Hepatocyte (in vitro differentiated cells): Measurements from ENCODE around the gene RELA. TPM values are rescaled to one million over a fixed set of nuclear protein-coding genes. Genes with fewer than 3 reads are reported as not detected.

Source experiments
- DNase-seq: peaks from one replicate; pipeline ENCODE4 v3.0.0-alpha.2; 2016; ENCODE audit warnings: low spot score
- H2AFZ ChIP-seq: fragments of 200-600 bp; sonication (generic); 2 replicates; pipeline ENCODE4 v1.6.0; 2016; ENCODE audit warnings: antibody characterized with exemption, mild to moderate bottlenecking
- H3K27ac ChIP-seq: fragments of 200-600 bp; sonication (generic); 2 replicates; pipeline ENCODE4 v1.5.1; 2016; ENCODE audit warnings: mild to moderate bottlenecking
- H3K27me3 ChIP-seq: fragments of 200-600 bp; sonication (generic); 2 replicates; pipeline ENCODE4 v1.6.1; 2016
- H3K36me3 ChIP-seq: fragments of 200-600 bp; sonication (generic); replicated peaks from 2 replicates; pipeline ENCODE4 v1.5.1; 2016; ENCODE audit warnings: low read depth; ENCODE audit not compliant: insufficient read depth
- H3K4me1 ChIP-seq: fragments of 200-600 bp; sonication (generic); 2 replicates; pipeline ENCODE4 v1.5.1; 2016; ENCODE audit warnings: mild to moderate bottlenecking, moderate library complexity; ENCODE audit not compliant: insufficient read depth
- H3K4me2 ChIP-seq: fragments of 200-600 bp; sonication (generic); 2 replicates; pipeline ENCODE4 v1.6.0; 2016
- H3K4me3 ChIP-seq: fragments of 200-600 bp; sonication (generic); 2 replicates; pipeline ENCODE4 v1.5.1; 2016; ENCODE audit warnings: mild to moderate bottlenecking
- H3K79me2 ChIP-seq: fragments of 200-600 bp; sonication (generic); 2 replicates; pipeline ENCODE4 v1.6.0; 2017; ENCODE audit warnings: mild to moderate bottlenecking
- H3K9me2 ChIP-seq: fragments of 200-600 bp; sonication (generic); replicated peaks from 2 replicates; pipeline ENCODE4 v1.6.0; 2017; ENCODE audit warnings: mild to moderate bottlenecking; ENCODE audit not compliant: insufficient read depth
- H3K9me3 ChIP-seq: fragments of 200-600 bp; sonication (generic); 2 replicates; pipeline ENCODE4 v1.5.1; 2016; ENCODE audit warnings: low read depth, mild to moderate bottlenecking
- H4K20me1 ChIP-seq: fragments of 200-600 bp; sonication (generic); 2 replicates; pipeline ENCODE4 v1.6.0; 2016; ENCODE audit warnings: mild to moderate bottlenecking; ENCODE audit not compliant: insufficient read depth, poor library complexity, severe bottlenecking
- CTCF ChIP-seq: fragments of 200-600 bp; sonication (generic); IDR thresholded peaks from 2 replicates; pipeline ENCODE4 v1.5.1; 2016; ENCODE audit warnings: antibody characterized with exemption, mild to moderate bottlenecking; ENCODE audit not compliant: poor library complexity
- EZH2 ChIP-seq: fragments of 200-600 bp; sonication (generic); IDR thresholded peaks from 2 replicates; pipeline ENCODE4 v1.6.1; 2016; ENCODE audit warnings: antibody characterized with exemption, mild to moderate bottlenecking, borderline replicate concordance
- EZH2phosphoT487 ChIP-seq: fragments of 200-600 bp; sonication (generic); IDR thresholded peaks from one replicate; pipeline ENCODE4 v1.6.1; 2018; ENCODE audit warnings: antibody characterized with exemption, mild to moderate bottlenecking, low read depth, moderate library complexity; ENCODE audit not compliant: unreplicated experiment, severe bottlenecking
- WGBS: methylation state at CpG from one replicate; pipeline ENCODE4 v1.1.6; 2016; ENCODE audit warnings: low lambda C conversion rate; ENCODE audit errors: missing lambda C conversion rate; 5-methylcytosine and 5-hydroxymethylcytosine counted together
- polyA plus RNA-seq: library from polyadenylated mRNA; unstranded; fragments of >200 nt; fragmentation: Nextera tagmentation; extraction: Ambion mirVana; gene quantifications from 2 replicates; pipeline ENCODE4 v1.2.1, GENCODE V29; 2016
- total RNA-seq: library from RNA; depleted of rRNA; stranded (reverse); fragments of >200 nt; gene quantifications from 2 replicates; pipeline ENCODE4 v1.2.3, GENCODE V29; 2014

RELA gene
- total and polyA plus RNA-seq, 2 experiments from 2014 or later = 32.7 to 68.7 TPM

- WGBS = 22% methylated on average over 54 of the region's 87 CpGs
- TF ChIP-seq CTCF = no peak
- TF ChIP-seq EZH2phosphoT487 = no peak
- no peak for TF ChIP-seq EZH2
- Histone ChIP-seq H3K27me3 (no peaks in the 10 kb centered on the region), H3K36me3 (no peaks in the 10 kb centered on the region), H2AFZ (peak overlapping the region; percentile 56), H4K20me1 (no peaks in the 10 kb centered on the region), H3K9me2 (no peaks in the 10 kb centered on the region), H3K27ac (no peak overlapping the region), H3K4me3 (peak overlapping the region; percentile 12), H3K79me2 (no peaks in the 10 kb centered on the region), H3K9me3 (no peaks in the 10 kb centered on the region), H3K4me1 (peaks cover 10% of the 10 kb centered on the region), H3K4me2 (peak overlapping the region; percentile 71)
- DNase-seq = peak; percentile 77
Observed at GRCh38 chr11:65646958-65647701, 15.6 kb downstream of the RELA start.

GRCh38 chr11:65646288-65646957 lies 16.3 kb downstream of the RELA start:
- H3K36me3 ChIP-seq = no peaks in the 10 kb centered on the region
- no peaks in the 10 kb centered on the region for H3K9me3 ChIP-seq
- no peak overlapping the region for H3K4me3 ChIP-seq
- no peaks in the 10 kb centered on the region for H4K20me1 ChIP-seq
- H3K79me2 ChIP-seq = no peaks in the 10 kb centered on the region
- no peak overlapping the region for H3K27ac ChIP-seq
- H3K27me3 ChIP-seq = no peaks in the 10 kb centered on the region
- TF ChIP-seq EZH2 (no peak), EZH2phosphoT487 (no peak), CTCF (no peak)
- peak overlapping the region; percentile 71 for H3K4me2 ChIP-seq
- DNase-seq = no peak
- 92% methylated on average over 54 of the region's 68 CpGs for WGBS
- H3K4me1 ChIP-seq = peaks cover 3% of the 10 kb centered on the region
- H2AFZ ChIP-seq = peak overlapping the region; percentile 56
- H3K9me2 ChIP-seq = no peaks in the 10 kb centered on the region

- no peak for DNase-seq
- Histone ChIP-seq H3K9me3 (no peaks in the 10 kb centered on the region), H3K36me3 (no peaks in the 10 kb centered on the region), H3K27ac (no peak overlapping the region), H3K4me1 (no peaks in the 10 kb centered on the region), H3K27me3 (no peaks in the 10 kb centered on the region), H3K9me2 (no peaks in the 10 kb centered on the region), H4K20me1 (no peaks in the 10 kb centered on the region), H3K4me3 (no peak overlapping the region), H3K4me2 (no peak overlapping the region), H2AFZ (no peak overlapping the region), H3K79me2 (no peaks in the 10 kb centered on the region)
- 77% methylated on average over 8 of the region's 10 CpGs for WGBS
- no peak for TF ChIP-seq EZH2
- TF ChIP-seq EZH2phosphoT487 = no peak
- no peak for TF ChIP-seq CTCF
Observed at GRCh38 chr11:65645710-65646109, 17.0 kb downstream of the RELA start.
